C4-2B (cell line): ENCODE data around the gene JUN.

Experiments used
- H3K27ac ChIP-seq: fragments of 450-650 bp; 2 replicates; pipeline ENCODE4 v1.5.1; 2017
- CTCF ChIP-seq: fragments of 450-650 bp; conservative IDR thresholded peaks from 2 replicates; pipeline ENCODE4 v1.5.1; 2017; ENCODE audit warnings: mild to moderate bottlenecking
- ZFX ChIP-seq: fragments of 450-650 bp; IDR thresholded peaks from 2 replicates; pipeline ENCODE4 v1.6.1; 2017

JUN gene

GRCh38 chr1:58789322-58789856 is 5.5 kb upstream of the JUN start:
- TF ChIP-seq ZFX (no peak), CTCF (no peak)
- H3K27ac ChIP-seq: no peak overlapping the region

GRCh38 chr1:58788259-58788658 is 4.4 kb upstream of the JUN start:
- no peak overlapping the region for H3K27ac ChIP-seq
- TF ChIP-seq CTCF: no peak
- no peak for TF ChIP-seq ZFX

GRCh38 chr1:58786927-58787245 is 3.0 kb upstream of the JUN start:
- no peak for TF ChIP-seq CTCF
- no peak for TF ChIP-seq ZFX
- H3K27ac ChIP-seq: no peak overlapping the region

- H3K27ac ChIP-seq: no peak overlapping the region
Measured at GRCh38 chr1:58786184-58786926, 2.5 kb upstream of the JUN start.

GRCh38 chr1:58785442-58786058 is 1.7 kb upstream of the JUN start:
- peak overlapping the region; percentile 94 for H3K27ac ChIP-seq
- peak; percentile 42 for TF ChIP-seq CTCF
- TF ChIP-seq ZFX: no peak

More at GRCh38 chr1:58786184-58786926, 2.5 kb upstream of the JUN start:
- no peak for TF ChIP-seq CTCF
- TF ChIP-seq ZFX: no peak

- TF ChIP-seq CTCF (peak; percentile 68), ZFX (no peak)
- H3K27ac ChIP-seq: peak overlapping the region; percentile 94
Measured at GRCh38 chr1:58784758-58785441, 1.1 kb upstream of the JUN start.
